HFFc6 (cell line): ENCODE measurements around the gene KRT15. TPM values are rescaled to one million over a fixed set of nuclear protein-coding genes. Genes with fewer than 3 reads are reported as not detected.

ENCODE experiments used
- DNase-seq: peaks from one replicate; pipeline ENCODE4 v3.0.0-alpha.2; 2018
- H3K27ac Mint-ChIP-seq: 2 replicates; pipeline ENCODE4 v1.8.0; 2020; ENCODE audit warnings: mild to moderate bottlenecking, mixed read lengths
- H3K27me3 Mint-ChIP-seq: 2 replicates; pipeline ENCODE4 v1.8.0; 2021; ENCODE audit warnings: mild to moderate bottlenecking, moderate library complexity, mixed read lengths; ENCODE audit not compliant: insufficient read depth
- H3K36me3 Mint-ChIP-seq: 2 replicates; pipeline ENCODE4 v1.8.0; 2021; ENCODE audit warnings: low read depth, mixed read lengths
- H3K4me1 Mint-ChIP-seq: 2 replicates; pipeline ENCODE4 v1.8.0; 2020; ENCODE audit warnings: low read depth, mixed read lengths
- H3K4me3 Mint-ChIP-seq: 2 replicates; pipeline ENCODE4 v1.8.0; 2020; ENCODE audit warnings: mild to moderate bottlenecking, moderate library complexity, mixed read lengths
- H3K9me3 Mint-ChIP-seq: 2 replicates; pipeline ENCODE4 v1.8.0; 2020; ENCODE audit warnings: mild to moderate bottlenecking, mixed read lengths
- CTCF ChIP-seq: fragments of 200-600 bp; sonication (generic); IDR thresholded peaks from 2 replicates; pipeline ENCODE4 v1.5.0; 2021; ENCODE audit warnings: antibody characterized with exemption, mild to moderate bottlenecking
- total RNA-seq, 6 experiments: library from RNA; stranded (reverse); fragmentation: NEBNext Ultra II Directional; extraction: Animal tissue kit (Norgen Biotek cat#: 25700); gene quantifications; 2 replicates in 1 of 6; 3 replicates in 5 of 6; pipeline ENCODE4 v1.2.3, GENCODE V29; 2021

The KRT15 gene
- total RNA-seq, 6 experiments from 2014 or later, result 5.0 to 8.6 (median 6.9) TPM

- Mint-ChIP-seq H3K27me3 (peaks cover 1% of the 10 kb centered on the region), H3K27ac (no peak overlapping the region), H3K4me1 (peaks cover 36% of the 10 kb centered on the region), H3K4me3 (no peak overlapping the region), H3K9me3 (no peaks in the 10 kb centered on the region), H3K36me3 (no peaks in the 10 kb centered on the region)
- DNase-seq, result no peak
- no peak for TF ChIP-seq CTCF
These were observed 659 bp downstream of the KRT15 start for GRCh38 chr17:41518031-41518430.

- TF ChIP-seq CTCF, result no peak
- no peak for DNase-seq
- Mint-ChIP-seq H3K4me1 (peaks cover 27% of the 10 kb centered on the region), H3K4me3 (no peak overlapping the region), H3K36me3 (no peaks in the 10 kb centered on the region), H3K9me3 (no peaks in the 10 kb centered on the region), H3K27me3 (peaks cover 1% of the 10 kb centered on the region), H3K27ac (no peak overlapping the region)
These were observed 1.8 kb downstream of the KRT15 start for GRCh38 chr17:41516830-41517283.

- H3K36me3 Mint-ChIP-seq, result no peaks in the 10 kb centered on the region
These were observed 2.4 kb downstream of the KRT15 start for GRCh38 chr17:41516147-41516829.

GRCh38 chr17:41513168-41513547, 5.5 kb downstream of the KRT15 start:
- H3K4me3 Mint-ChIP-seq, result no peak overlapping the region
- no peak for DNase-seq
- peaks cover 1% of the 10 kb centered on the region for H3K27me3 Mint-ChIP-seq
- H3K4me1 Mint-ChIP-seq, result no peaks in the 10 kb centered on the region
- TF ChIP-seq CTCF, result no peak
- no peaks in the 10 kb centered on the region for H3K36me3 Mint-ChIP-seq
- H3K9me3 Mint-ChIP-seq, result no peaks in the 10 kb centered on the region
- no peak overlapping the region for H3K27ac Mint-ChIP-seq

More at GRCh38 chr17:41516147-41516829, 2.4 kb downstream of the KRT15 start:
- peaks cover 1% of the 10 kb centered on the region for H3K27me3 Mint-ChIP-seq
- H3K4me3 Mint-ChIP-seq, result no peak overlapping the region
- no peaks in the 10 kb centered on the region for H3K9me3 Mint-ChIP-seq
- no peak for TF ChIP-seq CTCF
- no peak for DNase-seq
- peaks cover 21% of the 10 kb centered on the region for H3K4me1 Mint-ChIP-seq
- H3K27ac Mint-ChIP-seq, result no peak overlapping the region

GRCh38 chr17:41512546-41513167, 6.0 kb downstream of the KRT15 start:
- H3K4me1 Mint-ChIP-seq, result peaks cover 1% of the 10 kb centered on the region; the same call in 1 of the 2 replicates
- no peaks in the 10 kb centered on the region for H3K9me3 Mint-ChIP-seq
- DNase-seq, result no peak
- TF ChIP-seq CTCF, result no peak
- no peak overlapping the region for H3K27ac Mint-ChIP-seq
- no peaks in the 10 kb centered on the region for H3K36me3 Mint-ChIP-seq
- no peak overlapping the region for H3K4me3 Mint-ChIP-seq
- H3K27me3 Mint-ChIP-seq, result peaks cover 1% of the 10 kb centered on the region
